Left cardiac atrium (tissue), 4 donors: Measurements from ENCODE around the gene FRY. TPM values are rescaled to one million over a fixed set of nuclear protein-coding genes. Genes with fewer than 3 reads are reported as not detected.

Experiments used
- ATAC-seq, 2 donors: fragments of 200-7000 bp; cut with Tn5 transposase; one replicate each; pipeline ENCODE4 v1.9.1; 2020; ENCODE audit warnings: mild to moderate bottlenecking in 2 of 2, moderate library complexity in 2 of 2
- DNase-seq: peaks from one replicate; pipeline ENCODE4 v3.0.0-alpha.2; 2020
- intact Hi-C, 2 donors: fragments of 100-400 bp; cut with DNase I; formaldehyde crosslinking; loops; one replicate each; pipeline versions ENCODE4 v1.14.1 to v1.15.1; 2022 to 2023
- total RNA-seq, 2 donors: library from RNA; stranded (reverse); fragmentation: NEBNext Ultra II Directional; extraction: Animal tissue kit (Norgen Biotek cat#: 25700); gene quantifications; one replicate each; pipeline ENCODE4 v1.2.1, GENCODE V29; 2021
- donor health status: DM: no; HTN: yes; CAD: no.
- donor health status: DM: no; HTN: yes; CAD: no; lungs with severe emphysema.
- donor health status: DM: yes; HTN: yes; CAD: no.
- donor health status: Dilated cardiomyopathy.

The FRY gene
- total RNA-seq, 2 donors from 2014 or later = 91.1 to 93.5 TPM

DNA sequence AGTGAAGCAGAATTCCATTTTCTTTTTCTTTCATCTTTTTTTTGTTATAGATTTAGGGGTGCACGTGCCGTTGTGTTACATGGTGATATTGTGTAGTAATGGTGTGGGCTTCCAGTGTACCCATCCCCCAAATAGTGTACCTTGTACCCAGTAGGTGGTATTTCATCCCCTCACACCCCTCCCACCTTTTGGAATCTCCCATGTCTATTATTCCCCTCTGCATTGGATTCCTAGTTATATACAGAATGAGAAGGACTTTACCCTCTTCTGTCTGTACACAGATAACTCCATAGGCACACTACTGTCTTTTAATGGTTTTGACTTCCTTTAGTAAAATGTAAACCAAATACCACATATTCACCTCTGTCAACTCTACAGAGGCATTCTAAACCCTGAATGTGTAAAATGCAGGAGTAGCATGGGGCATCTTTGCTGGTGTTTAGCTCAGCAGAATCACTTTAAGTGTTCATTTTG, 28.0 kb downstream of the FRY start:
- ATAC-seq = no peak
- DNase-seq = no peak
- intact Hi-C loops = no loop called here

DNA sequence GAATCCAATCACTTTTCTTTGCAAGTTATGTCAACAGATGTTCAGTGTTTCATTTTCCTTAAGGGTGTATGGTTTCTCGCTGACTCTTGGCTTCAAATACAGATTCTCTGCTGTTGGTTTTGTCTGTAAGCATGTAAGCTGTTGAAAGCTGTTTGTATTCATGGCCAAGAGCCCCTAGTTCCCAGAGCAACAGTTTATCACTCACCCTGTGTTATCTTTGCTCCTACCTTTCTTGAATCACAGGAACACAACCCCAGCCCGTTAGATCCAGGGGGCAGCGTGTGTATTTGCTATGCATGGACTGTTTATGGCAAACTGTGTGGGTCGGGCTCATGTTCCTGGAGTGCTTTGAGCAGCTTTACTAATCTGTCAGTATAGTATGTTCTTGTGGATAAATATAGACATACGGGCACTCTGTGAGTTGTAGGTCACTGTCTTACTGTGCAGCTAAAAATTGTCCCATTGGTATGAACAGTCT, 28.9 kb downstream of the FRY start:
- DNase-seq (no peak), ATAC-seq (peak; percentile 75 to 77)
- intact Hi-C loops = loop anchor here in 1 of 2 donors (10.0 kb wide), 2 partner anchors 54 to 104 kb away; no protein-coding TSS in a partner anchor

- ATAC-seq (no peak), DNase-seq (no peak)
- intact Hi-C loops = loop anchor here in 1 of 2 donors (10.0 kb wide), 2 partner anchors 51 to 101 kb away; no protein-coding TSS in a partner anchor
Measured at GRCh38 chr13:32063619-32064233, 32.2 kb downstream of the FRY start.

GRCh38 chr13:32067149-32067961, 35.8 kb downstream of the FRY start:
- intact Hi-C loops = loop anchor here in 1 of 2 donors (10.0 kb wide), 2 partner anchors 47 to 97 kb away; no protein-coding TSS in a partner anchor
- ATAC-seq (no peak), DNase-seq (no peak)

GRCh38 chr13:32068255-32068654, 36.7 kb downstream of the FRY start:
- no peak for DNase-seq
- ATAC-seq = no peak
- intact Hi-C loops = loop anchor here in 1 of 2 donors (10.0 kb wide), 2 partner anchors 47 to 97 kb away; no protein-coding TSS in a partner anchor

DNA sequence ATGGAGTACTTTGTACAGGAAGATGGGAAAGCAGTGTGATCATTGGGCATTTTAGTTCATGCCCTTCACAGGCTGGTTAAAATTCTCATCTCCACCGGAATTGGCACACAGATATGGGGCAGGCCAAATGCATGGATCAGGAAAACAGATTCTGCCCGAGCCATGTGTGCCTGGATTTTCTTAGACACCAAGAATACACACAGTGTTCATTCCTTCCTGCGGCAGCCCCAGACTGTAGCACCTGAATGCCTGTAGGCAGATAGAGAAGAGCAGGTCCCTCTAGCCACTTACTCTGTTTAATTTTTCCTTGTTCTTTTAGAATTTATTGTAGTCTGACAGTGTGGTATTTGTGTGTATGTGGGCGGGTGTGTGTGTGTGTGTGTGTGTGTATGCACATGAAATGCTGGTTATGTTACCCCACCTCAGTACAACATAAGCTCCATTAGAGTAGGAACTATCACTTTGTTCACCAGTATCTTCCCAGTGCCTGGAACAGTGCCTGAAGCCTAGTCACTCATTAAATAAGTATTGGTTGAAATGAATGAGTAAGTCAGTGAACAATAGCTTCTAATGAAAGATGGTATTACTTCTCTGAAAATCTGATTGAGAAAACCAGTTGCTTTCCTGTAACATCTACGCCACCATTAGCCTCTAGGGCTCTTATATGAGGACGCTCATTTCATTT, 41.7 kb downstream of the FRY start:
- DNase-seq = no peak
- ATAC-seq = no peak
- intact Hi-C loops = loop anchor here in 1 of 2 donors (10.0 kb wide), 1 partner anchor 49 kb away; no protein-coding TSS in a partner anchor

- intact Hi-C loops = loop anchor here in 1 of 2 donors (10.0 kb wide), 1 partner anchor 51 kb away; no protein-coding TSS in a partner anchor
- DNase-seq (no peak), ATAC-seq (no peak)
Measured at GRCh38 chr13:32075170-32075851, 43.7 kb downstream of the FRY start.

DNA sequence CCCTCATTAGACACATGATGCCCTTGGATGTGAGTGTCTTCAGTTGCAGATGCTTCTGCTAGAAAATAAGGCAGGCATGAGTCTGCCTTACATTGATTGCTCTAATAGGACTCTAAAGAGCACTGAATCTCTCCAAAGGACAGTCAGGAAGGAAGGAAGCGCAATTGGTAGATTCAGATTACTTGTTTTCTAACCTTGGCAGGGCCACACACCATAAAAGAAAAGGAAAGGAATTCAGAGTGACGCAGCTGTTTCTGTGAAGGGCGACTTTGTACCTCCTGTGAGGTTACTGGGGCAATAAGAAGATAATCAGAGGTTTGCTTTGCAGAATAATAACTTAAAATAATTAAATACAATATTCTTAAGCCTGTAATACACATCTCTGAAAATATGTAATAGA, 48.0 kb downstream of the FRY start:
- intact Hi-C loops = loop anchor here in 1 of 2 donors (10.0 kb wide), 1 partner anchor 55 kb away; no protein-coding TSS in a partner anchor
- ATAC-seq (no peak), DNase-seq (no peak)

GRCh38 chr13:32080328-32080744, 48.8 kb downstream of the FRY start:
- ATAC-seq (no peak), DNase-seq (no peak)
- intact Hi-C loops = no loop called here

- DNase-seq (no peak), ATAC-seq (no peak)
- intact Hi-C loops = no loop called here
Measured at GRCh38 chr13:32081591-32081990, 50.0 kb downstream of the FRY start.

DNA sequence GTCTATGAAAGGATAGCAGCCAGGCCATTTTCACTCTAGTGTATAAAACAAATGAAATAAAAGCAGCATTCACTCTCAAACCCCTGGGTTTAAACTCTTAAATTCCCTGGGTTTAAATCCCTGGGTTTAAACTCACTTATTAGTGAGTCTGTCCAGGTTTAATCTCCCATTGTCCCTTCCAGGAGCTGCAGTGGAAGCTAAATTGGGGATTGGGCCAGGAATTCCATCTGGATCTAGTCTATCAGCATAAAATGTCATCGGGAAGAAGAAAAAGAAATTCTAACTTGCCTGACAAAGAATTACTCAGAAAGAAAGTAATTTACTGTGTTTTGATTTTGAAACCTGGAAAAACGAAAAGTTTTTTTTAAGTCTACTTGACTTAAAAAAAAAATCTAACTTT, 54.8 kb downstream of the FRY start:
- ATAC-seq = peak in 1 of 2 donors; percentile 64
- intact Hi-C loops = no loop called here
- no peak for DNase-seq

DNA sequence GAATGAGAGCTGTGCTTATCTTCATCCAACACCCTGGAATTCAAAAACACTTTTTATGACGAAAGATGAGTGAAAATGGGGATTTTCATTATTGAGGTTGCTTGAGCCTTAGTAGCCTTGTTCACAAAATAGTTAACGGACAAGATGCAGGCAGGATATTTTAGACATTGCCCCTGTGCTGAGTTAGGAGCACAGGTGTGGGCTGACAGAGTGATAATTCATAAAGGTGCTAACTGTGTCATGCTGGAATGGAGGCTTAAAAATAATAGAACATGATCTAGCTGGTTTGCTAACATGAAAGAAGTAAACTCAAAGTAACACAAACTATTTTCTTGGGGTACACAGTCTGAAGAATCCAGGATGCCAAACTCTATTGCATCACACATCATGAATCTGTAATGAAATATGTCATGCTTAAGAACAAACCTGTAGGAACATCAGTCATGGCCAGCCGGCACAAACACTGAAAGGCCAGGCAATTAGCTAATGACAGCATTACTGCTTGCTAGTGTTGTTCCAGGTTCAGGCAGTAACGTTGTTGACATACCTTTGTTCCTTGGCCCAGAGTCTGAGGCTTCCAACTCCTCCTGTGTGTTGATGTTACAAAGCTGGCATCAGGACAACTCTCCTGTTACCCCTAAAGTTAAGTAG, 55.3 kb downstream of the FRY start:
- intact Hi-C loops = no loop called here

DNA sequence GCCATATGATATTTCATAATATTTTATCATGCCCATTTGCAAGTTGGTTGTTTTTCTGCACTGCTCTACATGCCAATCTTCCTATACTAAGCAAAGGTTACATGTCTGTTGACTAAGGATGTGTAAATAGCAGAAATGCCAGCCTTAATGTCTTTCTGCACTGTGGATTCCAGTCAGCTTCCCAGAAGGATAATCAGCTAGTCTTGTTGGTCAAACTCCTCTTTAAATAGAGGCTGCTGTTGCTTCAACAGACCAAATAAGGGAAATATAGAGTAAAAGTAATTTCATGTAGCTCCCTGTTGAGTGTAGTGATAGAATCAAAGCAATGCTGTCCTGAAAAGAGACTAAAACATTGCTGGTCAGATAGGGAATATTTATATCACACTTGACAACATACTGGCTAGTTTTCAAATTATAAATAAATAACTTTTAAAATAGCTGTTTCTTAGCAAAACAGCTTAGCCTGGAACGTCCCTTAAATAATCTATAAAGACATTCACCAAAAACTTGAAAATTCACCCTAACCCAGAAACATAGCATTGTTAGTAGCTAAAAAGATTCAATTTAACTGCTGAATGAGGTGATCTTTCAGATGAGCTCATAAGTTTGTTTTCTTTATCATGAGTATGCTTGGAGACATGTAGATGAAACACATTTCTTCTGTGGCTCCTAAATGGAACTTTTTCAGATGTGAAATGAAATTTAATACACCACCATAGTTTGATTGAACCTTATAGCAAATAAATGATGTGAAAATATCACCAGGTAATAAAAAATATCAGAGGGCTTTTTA, 56.6 kb downstream of the FRY start:
- DNase-seq = no peak
- ATAC-seq = no peak
- intact Hi-C loops = no loop called here

More for the DNA sequence above, 55.3 kb downstream of the FRY start:
- ATAC-seq (peak in 1 of 2 donors; percentile 33), DNase-seq (no peak)

DNA sequence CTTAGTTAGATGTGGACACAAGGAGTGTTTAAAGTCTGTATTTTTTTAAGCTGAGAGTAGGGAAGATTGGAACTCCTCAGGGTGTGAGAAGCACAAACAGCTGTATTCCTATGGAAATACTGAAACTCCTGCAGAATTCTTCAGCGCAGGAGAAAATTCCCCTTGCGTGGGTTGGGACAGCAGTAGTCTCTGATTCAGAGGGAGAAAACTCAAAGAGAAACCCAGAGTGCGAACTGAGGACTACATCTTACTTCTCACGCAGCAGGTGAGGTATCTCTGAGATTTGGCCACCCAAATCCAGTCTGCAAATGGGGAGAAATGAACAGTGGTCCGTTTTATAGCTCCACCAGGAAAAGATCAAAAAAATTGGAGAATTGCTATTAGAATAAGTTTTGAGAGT, 60.9 kb downstream of the FRY start:
- intact Hi-C loops = no loop called here
- ATAC-seq (no peak), DNase-seq (no peak)

GRCh38 chr13:32093006-32093405, 61.4 kb downstream of the FRY start:
- ATAC-seq (no peak), DNase-seq (no peak)
- intact Hi-C loops = no loop called here

GRCh38 chr13:32098272-32098671, 66.7 kb downstream of the FRY start:
- ATAC-seq = peak in 1 of 2 donors; percentile 48
- intact Hi-C loops = no loop called here

GRCh38 chr13:32105653-32106313, 74.2 kb downstream of the FRY start:
- DNase-seq (no peak), ATAC-seq (no peak)
- intact Hi-C loops = no loop called here

More at GRCh38 chr13:32098272-32098671, 66.7 kb downstream of the FRY start:
- DNase-seq = no peak
